A549 (cell line): ENCODE data around the gene ITGB3. TPM values are rescaled to one million over a fixed set of nuclear protein-coding genes. Genes with fewer than 3 reads are reported as not detected.

Source experiments
- ATAC-seq, 2 experiments: fragments of 200-7000 bp in 1 of 2; fragments of >200 bp in 1 of 2; cut with Nextera tagmentation in 1 of 2; cut with Tn5 transposase in 1 of 2; 3 replicates each; pipeline versions ENCODE4 v1.8.0 to v1.9.1; 2018 to 2020; ENCODE audit warnings: mild to moderate bottlenecking in 1 of 2, moderate library complexity in 1 of 2
- CTCF ChIA-PET: fragments of 300-600 bp; sonication (Branson Sonifier 250); formaldehyde crosslinking; extraction: SDS; loops from one replicate; lab custom pipeline; 2021; ENCODE audit warnings: antibody characterized with exemption, inconsistent platforms; lab: Yijun Ruan, JAX
- POLR2A ChIA-PET: fragments of 350-600 bp; formaldehyde crosslinking; extraction: SDS; loops from one replicate; lab custom pipeline; 2021; ENCODE audit warnings: antibody characterized with exemption, inconsistent platforms; lab: Yijun Ruan, JAX
- DNase-seq, 2 experiments: peaks; one replicate each; pipeline versions ENCODE4 v3.0.0 to v3.0.0-alpha.2; 2011 to 2016; ENCODE audit warnings: low read depth in 1 of 2, low spot score in 1 of 2
- FAIRE-seq: peaks from 2 replicates; lab custom pipeline; 2011; peaks lifted over from hg19 to GRCh38; lab: Jason Lieb, UNC
- H3K27ac ChIP-seq, 2 experiments: fragments of >200 bp; sonication (Bioruptor Twin); formaldehyde crosslinking; 3 replicates each; pipeline ENCODE4 v1.5.1; 2016 to 2017
- H3K4me1 ChIP-seq: fragments of >200 bp; sonication (Bioruptor Twin); formaldehyde crosslinking; 3 replicates; pipeline ENCODE4 v1.6.1; 2016
- H3K4me2 ChIP-seq: fragments of >200 bp; sonication (Bioruptor Twin); formaldehyde crosslinking; 3 replicates; pipeline ENCODE4 v1.6.1; 2016
- H3K4me3 ChIP-seq: fragments of >200 bp; sonication (Bioruptor Twin); formaldehyde crosslinking; 3 replicates; pipeline ENCODE4 v1.5.1; 2016
- H3K9me3 ChIP-seq: fragments of >200 bp; sonication (Bioruptor Twin); formaldehyde crosslinking; 3 replicates; pipeline ENCODE4 v1.6.1; 2016
- CBX8 ChIP-seq: fragments of 200-600 bp; sonication (generic); IDR thresholded peaks from 2 replicates; pipeline ENCODE4 v1.6.1; 2016
- CEBPB ChIP-seq, 2 experiments: fragments of >200 bp in 1 of 2; sonication (Bioruptor Twin) in 1 of 2; formaldehyde crosslinking in 1 of 2; IDR thresholded peaks; 2 replicates each; pipeline ENCODE4 v1.6.1; 2012 to 2016
- EHMT2 ChIP-seq: fragments of 200-600 bp; sonication (generic); IDR thresholded peaks from 2 replicates; pipeline ENCODE4 v1.6.1; 2016; ENCODE audit warnings: antibody characterized with exemption, low read depth, mild to moderate bottlenecking, moderate library complexity
- FOSB ChIP-seq: fragments of 250-450 bp; sonication (Bioruptor Pico); IDR thresholded peaks from 2 replicates; pipeline ENCODE4 v1.5.0; 2020; ENCODE audit warnings: mild to moderate bottlenecking, moderate library complexity
- GATA3 ChIP-seq: IDR thresholded peaks from 2 replicates; pipeline ENCODE4 v1.6.1; 2012; ENCODE audit warnings: borderline replicate concordance
- HDAC2 ChIP-seq: fragments of 200-600 bp; sonication (generic); IDR thresholded peaks from 2 replicates; pipeline ENCODE4 v1.6.1; 2016
- HEYL ChIP-seq: fragments of 250-450 bp; sonication (Bioruptor Pico); IDR thresholded peaks from 2 replicates; pipeline ENCODE4 v1.8.0; 2021; ENCODE audit warnings: mild to moderate bottlenecking, moderate library complexity
- JUN ChIP-seq, 2 experiments: fragments of >200 bp; sonication (Bioruptor Twin); formaldehyde crosslinking; IDR thresholded peaks; 2 replicates in 1 of 2; 3 replicates in 1 of 2; pipeline ENCODE4 v1.6.1; 2016 to 2017
- JUNB ChIP-seq: fragments of >200 bp; sonication (Bioruptor Twin); formaldehyde crosslinking; IDR thresholded peaks from 2 replicates; pipeline ENCODE4 v1.6.1; 2016
- KDM5A ChIP-seq: fragments of 200-600 bp; sonication (generic); IDR thresholded peaks from 2 replicates; pipeline ENCODE4 v1.6.1; 2016; ENCODE audit warnings: antibody characterized with exemption, mild to moderate bottlenecking
- MAZ ChIP-seq: fragments of 150-350 bp; IDR thresholded peaks from 2 replicates; pipeline ENCODE4 v1.6.1; 2014; ENCODE audit warnings: antibody characterized with exemption, low read depth, low read length, borderline replicate concordance
- NFE2L2 ChIP-seq: fragments of 150-350 bp; conservative IDR thresholded peaks from 2 replicates; pipeline ENCODE4 v1.6.1; 2014; ENCODE audit warnings: low read length
- NPAS2 ChIP-seq: fragments of 250-450 bp; sonication (Bioruptor Pico); IDR thresholded peaks from 2 replicates; pipeline ENCODE4 v1.8.0; 2022; ENCODE audit warnings: mild to moderate bottlenecking, moderate library complexity, borderline replicate concordance
- NR3C1 ChIP-seq: fragments of >200 bp; sonication (Bioruptor Twin); formaldehyde crosslinking; IDR thresholded peaks from 3 replicates; pipeline ENCODE4 v1.6.1; 2017
- POLR2AphosphoS2 ChIP-seq: conservative IDR thresholded peaks from 2 replicates; pipeline ENCODE4 v1.6.1; 2012; ENCODE audit warnings: low read length, improper control_type of control experiment, inconsistent platforms
- RARB ChIP-seq: fragments of 250-450 bp; sonication (Bioruptor Pico); IDR thresholded peaks from 2 replicates; pipeline ENCODE4 v1.8.0; 2021; ENCODE audit warnings: mild to moderate bottlenecking, moderate library complexity
- RFX5 ChIP-seq: fragments of 450-650 bp; IDR thresholded peaks from 2 replicates; pipeline ENCODE4 v1.7.1; 2014; ENCODE audit warnings: antibody characterized with exemption, mild to moderate bottlenecking, moderate library complexity
- RNF2 ChIP-seq: fragments of 200-600 bp; sonication (generic); IDR thresholded peaks from 2 replicates; pipeline ENCODE4 v1.6.1; 2016; ENCODE audit warnings: low read depth, mild to moderate bottlenecking, antibody characterized with exemption, moderate library complexity, borderline replicate concordance
- SREBF2 ChIP-seq: fragments of 450-650 bp; IDR thresholded peaks from 2 replicates; pipeline ENCODE4 v1.6.1; 2014; ENCODE audit warnings: mild to moderate bottlenecking, moderate library complexity
- ZFP36 ChIP-seq: fragments of 450-650 bp; IDR thresholded peaks from 2 replicates; pipeline ENCODE4 v1.6.1; 2014; ENCODE audit warnings: borderline replicate concordance; ENCODE audit not compliant: partially characterized antibody
- ZNF302 ChIP-seq: fragments of 250-450 bp; sonication (Bioruptor Pico); IDR thresholded peaks from 2 replicates; pipeline ENCODE4 v1.9.0; 2021; ENCODE audit warnings: inconsistent platforms, mild to moderate bottlenecking, moderate library complexity
- WGBS: methylation state at CpG from one replicate; pipeline ENCODE4 v1.1.6; 2017; ENCODE audit errors: missing lambda C conversion rate; 5-methylcytosine and 5-hydroxymethylcytosine counted together
- polyA plus RNA-seq, 4 experiments: library from polyadenylated mRNA; depleted of rRNA in 3 of 4; stranded (reverse); fragments of >200 nt; fragmentation: RNase III in 1 of 4; extraction: RNeasy Plus Mini Kit Qiagen cat#74134 plus additional on column Dnase treatment in 1 of 4; gene quantifications; 2 replicates in 3 of 4; 3 replicates in 1 of 4; pipeline ENCODE4 v1.2.3, GENCODE V29; 2011 to 2017
- TF ChIP-seq, protein P1 (sequence below): fragments of >200 bp; sonication (Bioruptor Twin); formaldehyde crosslinking; IDR thresholded peaks from 3 replicates; pipeline ENCODE4 v1.5.1; 2016
- TF ChIP-seq, protein P2 (sequence below): fragments of 250-450 bp; sonication (Bioruptor Pico); IDR thresholded peaks from 2 replicates; pipeline ENCODE4 v1.5.0; 2021; ENCODE audit warnings: mild to moderate bottlenecking, moderate library complexity, borderline replicate concordance
- TF ChIP-seq, protein P3 (sequence below): fragments of >200 bp; sonication (Bioruptor Twin); formaldehyde crosslinking; IDR thresholded peaks from 2 replicates; pipeline ENCODE4 v1.6.1; 2016
- TF ChIP-seq, protein P4 (sequence below): fragments of 450-650 bp; IDR thresholded peaks from 2 replicates; pipeline ENCODE4 v1.6.1; 2014; ENCODE audit warnings: antibody characterized with exemption

ITGB3 gene
- polyA plus RNA-seq, 2 of the 4 experiments (the other 2 are of a cell fraction) = 0.34 to 5.0 TPM

DNA sequence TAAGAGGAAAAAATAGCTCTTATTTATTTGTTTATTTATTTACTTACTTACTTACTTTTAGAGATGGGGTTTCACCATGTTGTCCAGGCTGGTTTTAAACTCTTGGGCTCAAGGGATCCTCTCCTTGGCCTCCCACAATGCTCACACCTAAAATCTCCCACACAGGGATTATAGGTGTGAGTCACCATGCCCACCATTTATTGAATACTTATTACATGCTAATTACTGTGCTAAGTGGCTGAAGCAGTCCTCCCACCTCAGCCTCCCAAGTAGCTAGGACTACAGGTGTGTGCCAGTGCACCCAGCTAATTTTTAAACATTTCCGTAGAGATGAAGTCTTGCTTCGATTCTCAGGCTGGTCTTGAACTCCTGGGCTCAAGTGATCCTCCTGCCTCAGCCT is 11.0 kb upstream of the ITGB3 start (continued):
- TF ChIP-seq, protein P1, sequence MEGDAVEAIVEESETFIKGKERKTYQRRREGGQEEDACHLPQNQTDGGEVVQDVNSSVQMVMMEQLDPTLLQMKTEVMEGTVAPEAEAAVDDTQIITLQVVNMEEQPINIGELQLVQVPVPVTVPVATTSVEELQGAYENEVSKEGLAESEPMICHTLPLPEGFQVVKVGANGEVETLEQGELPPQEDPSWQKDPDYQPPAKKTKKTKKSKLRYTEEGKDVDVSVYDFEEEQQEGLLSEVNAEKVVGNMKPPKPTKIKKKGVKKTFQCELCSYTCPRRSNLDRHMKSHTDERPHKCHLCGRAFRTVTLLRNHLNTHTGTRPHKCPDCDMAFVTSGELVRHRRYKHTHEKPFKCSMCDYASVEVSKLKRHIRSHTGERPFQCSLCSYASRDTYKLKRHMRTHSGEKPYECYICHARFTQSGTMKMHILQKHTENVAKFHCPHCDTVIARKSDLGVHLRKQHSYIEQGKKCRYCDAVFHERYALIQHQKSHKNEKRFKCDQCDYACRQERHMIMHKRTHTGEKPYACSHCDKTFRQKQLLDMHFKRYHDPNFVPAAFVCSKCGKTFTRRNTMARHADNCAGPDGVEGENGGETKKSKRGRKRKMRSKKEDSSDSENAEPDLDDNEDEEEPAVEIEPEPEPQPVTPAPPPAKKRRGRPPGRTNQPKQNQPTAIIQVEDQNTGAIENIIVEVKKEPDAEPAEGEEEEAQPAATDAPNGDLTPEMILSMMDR = no peak
- TF ChIP-seq, protein P2, sequence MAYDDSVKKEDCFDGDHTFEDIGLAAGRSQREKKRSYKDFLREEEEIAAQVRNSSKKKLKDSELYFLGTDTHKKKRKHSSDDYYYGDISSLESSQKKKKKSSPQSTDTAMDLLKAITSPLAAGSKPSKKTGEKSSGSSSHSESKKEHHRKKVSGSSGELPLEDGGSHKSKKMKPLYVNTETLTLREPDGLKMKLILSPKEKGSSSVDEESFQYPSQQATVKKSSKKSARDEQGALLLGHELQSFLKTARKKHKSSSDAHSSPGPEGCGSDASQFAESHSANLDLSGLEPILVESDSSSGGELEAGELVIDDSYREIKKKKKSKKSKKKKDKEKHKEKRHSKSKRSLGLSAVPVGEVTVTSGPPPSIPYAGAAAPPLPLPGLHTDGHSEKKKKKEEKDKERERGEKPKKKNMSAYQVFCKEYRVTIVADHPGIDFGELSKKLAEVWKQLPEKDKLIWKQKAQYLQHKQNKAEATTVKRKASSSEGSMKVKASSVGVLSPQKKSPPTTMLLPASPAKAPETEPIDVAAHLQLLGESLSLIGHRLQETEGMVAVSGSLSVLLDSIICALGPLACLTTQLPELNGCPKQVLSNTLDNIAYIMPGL (CRISPR knock-in tag) = no peak
- TF ChIP-seq JUNB (no peak), NR3C1 (no peak), HEYL (CRISPR knock-in tag) (no peak), ZNF302 (CRISPR knock-in tag) (no peak), MAZ (no peak)

DNA sequence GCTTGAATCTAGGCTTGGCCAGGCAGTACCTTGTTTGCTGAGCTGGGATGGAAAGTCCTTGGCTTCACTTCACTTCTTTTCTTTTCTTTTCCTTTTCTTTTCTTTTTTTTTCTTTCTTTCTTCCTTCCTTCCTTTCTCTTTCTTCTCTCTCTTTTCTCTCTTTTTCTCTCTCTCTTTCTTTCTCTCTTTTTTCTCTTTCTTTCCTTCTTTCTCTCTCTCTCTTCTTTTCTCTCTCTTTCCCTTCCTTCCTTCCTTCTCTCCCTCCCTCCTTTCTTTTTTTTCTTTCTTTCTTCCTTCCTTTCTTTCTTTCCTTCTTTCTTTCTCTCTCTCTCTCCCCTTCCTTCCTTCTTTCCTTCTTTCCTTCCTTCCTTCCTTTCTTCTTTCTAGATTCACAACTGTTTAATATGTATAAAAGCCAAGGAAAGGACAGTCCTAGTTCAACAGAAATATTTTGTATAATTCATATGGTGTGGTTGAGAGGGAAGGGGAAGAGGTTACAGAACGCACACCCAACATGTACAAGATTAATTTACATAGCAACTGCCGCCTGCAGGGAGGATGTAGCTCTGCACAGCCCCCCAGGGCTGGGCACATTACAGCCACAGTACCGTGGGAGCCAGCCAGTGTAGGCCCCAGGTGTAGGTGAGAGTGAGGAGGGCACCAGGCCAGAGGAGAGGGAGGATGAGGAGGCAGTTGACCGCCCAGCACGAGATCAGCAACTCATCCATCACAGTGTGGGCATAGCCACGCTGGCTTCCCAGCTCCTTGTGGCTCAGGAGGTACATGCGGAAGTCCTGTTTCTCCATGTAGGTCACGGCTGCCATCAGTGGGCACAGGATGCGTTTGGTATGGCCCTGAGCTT is 9.7 kb upstream of the ITGB3 start:
- POLR2A ChIA-PET = no interaction called here
- TF ChIP-seq SREBF2 (no peak), EHMT2 (no peak), CEBPB (IDR thresholded peaks at IDR 0.05) (no peak), KDM5A (no peak), GATA3 (no peak), CBX8 (no peak), NPAS2 (CRISPR knock-in tag) (no peak), POLR2AphosphoS2 (no peak), NFE2L2 (no peak), FOSB (CRISPR knock-in tag) (no peak), HDAC2 (no peak), RNF2 (no peak), RFX5 (no peak), NR3C1 (no peak), JUN (IDR thresholded peaks at IDR 0.05) (no peak), ZFP36 (no peak), RARB (CRISPR knock-in tag) (no peak)
- TF ChIP-seq, protein P3, sequence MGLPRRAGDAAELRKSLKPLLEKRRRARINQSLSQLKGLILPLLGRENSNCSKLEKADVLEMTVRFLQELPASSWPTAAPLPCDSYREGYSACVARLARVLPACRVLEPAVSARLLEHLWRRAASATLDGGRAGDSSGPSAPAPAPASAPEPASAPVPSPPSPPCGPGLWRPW = no peak
- TF ChIP-seq, protein P4, sequence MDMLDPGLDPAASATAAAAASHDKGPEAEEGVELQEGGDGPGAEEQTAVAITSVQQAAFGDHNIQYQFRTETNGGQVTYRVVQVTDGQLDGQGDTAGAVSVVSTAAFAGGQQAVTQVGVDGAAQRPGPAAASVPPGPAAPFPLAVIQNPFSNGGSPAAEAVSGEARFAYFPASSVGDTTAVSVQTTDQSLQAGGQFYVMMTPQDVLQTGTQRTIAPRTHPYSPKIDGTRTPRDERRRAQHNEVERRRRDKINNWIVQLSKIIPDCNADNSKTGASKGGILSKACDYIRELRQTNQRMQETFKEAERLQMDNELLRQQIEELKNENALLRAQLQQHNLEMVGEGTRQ = no peak
- TF ChIP-seq, protein P1 = no peak
- TF ChIP-seq, all 56 proteins: peak for 0
- ATAC-seq (no peak), DNase-seq (no peak), FAIRE-seq (no peak)
- Histone ChIP-seq H3K4me3 (no peak overlapping the region), H3K4me1 (peaks cover 13% of the 10 kb centered on the region), H3K9me3 (no peaks in the 10 kb centered on the region), H3K4me2 (no peak overlapping the region), H3K27ac (no peak overlapping the region)
- WGBS = 71% methylated on average over 9 of the region's 9 CpGs
- CTCF ChIA-PET = interaction anchor here (0.6 to 9.0 kb wide), 7 partner anchors 11 to 1443 kb away, joined by 3 to 60 read pairs (median 4); partner anchors contain the start of gene ITGB3
